ENCODE data around the gene DDIT4.

- TF ChIP-seq SPI1 (IDR thresholded peaks at IDR 0.05; ENCODE audit: low read depth, low read length) (peak; percentile 39; the same call in 1 of the 2 replicates), TAF1 (IDR thresholded peaks at IDR 0.05; ENCODE audit: low read depth, low read length) (no peak), POLR2AphosphoS5 (IDR thresholded peaks at IDR 0.05; ENCODE audit: low read depth, low read length) (no peak; the same call in 1 of the 2 replicates), POLR2A (IDR thresholded peaks at IDR 0.05; ENCODE audit: low read depth, low read length) (no peak), PAX5 (IDR thresholded peaks at IDR 0.05; ENCODE audit: insufficient read depth, low read length, severe bottlenecking) (no peak), POU2F2 (IDR thresholded peaks at IDR 0.05; ENCODE audit: low read depth, low read length) (no peak; the same call in 1 of the 2 replicates)
These were observed 12.5 kb upstream of the DDIT4 start for GRCh38 chr10:72260976-72261783.
